PC-3 (cell line): ENCODE data around the gene PPM1G. TPM values are rescaled to one million over a fixed set of nuclear protein-coding genes. Genes with fewer than 3 reads are reported as not detected.

ENCODE experiments used
- ATAC-seq: fragments of 200-7000 bp; cut with Tn5 transposase; 2 replicates; pipeline ENCODE4 v1.9.1; 2020; ENCODE audit warnings: mild to moderate bottlenecking, moderate library complexity
- BruUV-seq: library from RNA; stranded (reverse); fragments of 400-500 nt; replicated peaks from 2 replicates; lab custom pipeline; 2021; lab: Mats Ljungman, UMichigan
- CTCF ChIA-PET: fragments of 300-600 bp; sonication (Branson Sonifier 250); formaldehyde crosslinking; loops from one replicate; lab custom pipeline; 2022; ENCODE audit warnings: antibody characterized with exemption; lab: Charles Lee
- POLR2A ChIA-PET: fragments of 300-600 bp; sonication (Branson Sonifier 250); formaldehyde crosslinking; loops from one replicate; lab custom pipeline; 2022; ENCODE audit warnings: antibody characterized with exemption; ENCODE audit not compliant: unreplicated experiment; lab: Charles Lee
- DNase-seq: peaks from one replicate; pipeline ENCODE4 v3.0.0-alpha.2; 2015
- H2AFZ ChIP-seq: fragments of 300-600 bp; sonication (generic); 2 replicates; pipeline ENCODE4 v1.6.0; 2016; ENCODE audit warnings: antibody characterized with exemption, low read length
- H3F3A ChIP-seq: fragments of 300-600 bp; sonication (generic); one replicate; pipeline ENCODE4 v1.6.0; 2017; ENCODE audit warnings: antibody characterized with exemption, low read length, control low read depth, mild to moderate bottlenecking; ENCODE audit not compliant: unreplicated experiment
- H3K27ac ChIP-seq: fragments of 300-600 bp; sonication (generic); 2 replicates; pipeline ENCODE4 v1.5.1; 2016; ENCODE audit warnings: mild to moderate bottlenecking, low read length
- H3K27me3 ChIP-seq: fragments of 300-600 bp; sonication (generic); 2 replicates; pipeline ENCODE4 v1.6.1; 2016; ENCODE audit warnings: low read length, mixed read lengths
- H3K36me3 ChIP-seq: fragments of 300-600 bp; sonication (generic); 2 replicates; pipeline ENCODE4 v1.6.1; 2016; ENCODE audit warnings: low read depth, mixed run types, low read length, mixed read lengths
- H3K4me1 ChIP-seq: fragments of 300-600 bp; sonication (generic); 2 replicates; pipeline ENCODE4 v1.5.1; 2016; ENCODE audit warnings: low read length; ENCODE audit not compliant: insufficient read depth
- H3K4me2 ChIP-seq: fragments of 300-600 bp; sonication (generic); 2 replicates; pipeline ENCODE4 v1.6.0; 2016; ENCODE audit warnings: low read length
- H3K4me3 ChIP-seq: fragments of 300-600 bp; sonication (generic); 2 replicates; pipeline ENCODE4 v1.5.1; 2016; ENCODE audit warnings: mild to moderate bottlenecking, low read length, mixed read lengths
- H3K79me2 ChIP-seq: fragments of 300-600 bp; sonication (generic); 2 replicates; pipeline ENCODE4 v1.6.1; 2017; ENCODE audit warnings: low read length, mixed read lengths
- H3K9ac ChIP-seq: fragments of 300-600 bp; sonication (generic); 2 replicates; pipeline ENCODE4 v1.6.0; 2016; ENCODE audit warnings: mild to moderate bottlenecking, low read length
- H3K9me2 ChIP-seq: fragments of 300-600 bp; sonication (generic); replicated peaks from 2 replicates; pipeline ENCODE4 v1.6.1; 2016; ENCODE audit warnings: mixed run types, low read length, mixed read lengths
- H3K9me3 ChIP-seq: fragments of 300-600 bp; sonication (generic); 2 replicates; pipeline ENCODE4 v1.6.1; 2016; ENCODE audit warnings: low read length, mixed read lengths
- H4K20me1 ChIP-seq: fragments of 300-600 bp; sonication (generic); 2 replicates; pipeline ENCODE4 v1.6.1; 2016; ENCODE audit warnings: low read length, mixed read lengths
- EZH2 ChIP-seq: fragments of 300-600 bp; sonication (generic); IDR thresholded peaks from one replicate; pipeline ENCODE4 v1.6.1; 2017; ENCODE audit warnings: antibody characterized with exemption, mild to moderate bottlenecking, low read length; ENCODE audit not compliant: unreplicated experiment
- EZH2phosphoT487 ChIP-seq: fragments of 300-600 bp; sonication (generic); IDR thresholded peaks from 2 replicates; pipeline ENCODE4 v1.6.1; 2018; ENCODE audit warnings: mild to moderate bottlenecking, antibody characterized with exemption, low read length, borderline replicate concordance
- intact Hi-C: fragments of 100-400 bp; cut with micrococcal nuclease; formaldehyde crosslinking; loops from 2 replicates; pipeline ENCODE4 v1.9.0; 2023
- total RNA-seq: library from RNA; depleted of rRNA; stranded (reverse); fragments of >200 nt; gene quantifications from 2 replicates; pipeline ENCODE4 v1.2.3, GENCODE V29; 2014
- TF ChIP-seq, protein P1 (sequence below): fragments of 300-600 bp; sonication (generic); conservative IDR thresholded peaks from 2 replicates; pipeline ENCODE4 v1.5.1; 2017; ENCODE audit warnings: antibody characterized with exemption, low read depth, mild to moderate bottlenecking, low read length

The PPM1G gene
- total RNA-seq, 1 experiment from 2014 or later = 122 TPM

DNA sequence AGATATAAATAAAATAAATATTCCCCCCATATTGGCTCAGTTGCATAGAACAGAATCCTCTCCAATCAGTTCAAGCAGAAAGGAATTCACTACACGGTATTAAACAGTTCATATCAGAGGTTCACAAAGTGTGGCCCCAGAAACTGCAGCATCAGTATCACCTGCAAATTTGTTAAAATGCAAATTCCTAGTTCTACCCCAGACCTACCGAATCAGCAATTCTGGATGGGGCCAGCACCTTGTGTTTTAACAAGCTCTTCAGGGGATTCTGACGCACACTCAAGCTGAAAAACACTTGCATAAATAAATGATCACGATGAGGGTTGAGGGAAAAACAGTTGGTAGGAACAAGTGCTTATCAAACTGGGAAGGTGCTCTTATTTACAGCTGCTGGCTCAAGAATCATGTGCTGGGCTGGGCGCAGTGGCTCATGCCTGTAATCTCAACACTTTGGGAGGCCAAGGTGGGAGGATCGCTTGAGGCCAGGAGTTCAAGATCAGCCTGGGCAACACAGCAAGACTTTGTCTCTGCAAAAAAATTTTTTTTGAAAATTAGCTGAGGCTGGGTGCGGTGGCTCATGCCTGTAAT, 59.2 kb downstream of the PPM1G start:
- no peak overlapping the region for H3K4me3 ChIP-seq
- no peak overlapping the region for H2AFZ ChIP-seq
- no peaks in the 10 kb centered on the region for H3K27me3 ChIP-seq
- ChIA-PET POLR2A (interaction anchor here (0.6 kb wide), 1 partner anchor 139 kb away, joined by 6 read pairs; no protein-coding TSS in a partner anchor), CTCF (no interaction called here)
- no peak for ATAC-seq
- H3K9me2 ChIP-seq = no peaks in the 10 kb centered on the region
- H3F3A ChIP-seq = no peaks in the 10 kb centered on the region
- H4K20me1 ChIP-seq = peaks cover 17% of the 10 kb centered on the region
- H3K9me3 ChIP-seq = no peaks in the 10 kb centered on the region
- no TSS peak for BruUV-seq
- no peak overlapping the region for H3K4me2 ChIP-seq
- DNase-seq = no peak
- no peak overlapping the region for H3K9ac ChIP-seq
- H3K36me3 ChIP-seq = peaks cover 2% of the 10 kb centered on the region; the same call in 1 of the 2 replicates
- no peak overlapping the region for H3K27ac ChIP-seq
- H3K4me1 ChIP-seq = peaks cover 17% of the 10 kb centered on the region
- TF ChIP-seq EZH2phosphoT487 (no peak), EZH2 (no peak)
- TF ChIP-seq, protein P1, sequence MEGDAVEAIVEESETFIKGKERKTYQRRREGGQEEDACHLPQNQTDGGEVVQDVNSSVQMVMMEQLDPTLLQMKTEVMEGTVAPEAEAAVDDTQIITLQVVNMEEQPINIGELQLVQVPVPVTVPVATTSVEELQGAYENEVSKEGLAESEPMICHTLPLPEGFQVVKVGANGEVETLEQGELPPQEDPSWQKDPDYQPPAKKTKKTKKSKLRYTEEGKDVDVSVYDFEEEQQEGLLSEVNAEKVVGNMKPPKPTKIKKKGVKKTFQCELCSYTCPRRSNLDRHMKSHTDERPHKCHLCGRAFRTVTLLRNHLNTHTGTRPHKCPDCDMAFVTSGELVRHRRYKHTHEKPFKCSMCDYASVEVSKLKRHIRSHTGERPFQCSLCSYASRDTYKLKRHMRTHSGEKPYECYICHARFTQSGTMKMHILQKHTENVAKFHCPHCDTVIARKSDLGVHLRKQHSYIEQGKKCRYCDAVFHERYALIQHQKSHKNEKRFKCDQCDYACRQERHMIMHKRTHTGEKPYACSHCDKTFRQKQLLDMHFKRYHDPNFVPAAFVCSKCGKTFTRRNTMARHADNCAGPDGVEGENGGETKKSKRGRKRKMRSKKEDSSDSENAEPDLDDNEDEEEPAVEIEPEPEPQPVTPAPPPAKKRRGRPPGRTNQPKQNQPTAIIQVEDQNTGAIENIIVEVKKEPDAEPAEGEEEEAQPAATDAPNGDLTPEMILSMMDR = no peak
- H3K79me2 ChIP-seq = peaks cover 94% of the 10 kb centered on the region
- intact Hi-C loops = no loop called here

DNA sequence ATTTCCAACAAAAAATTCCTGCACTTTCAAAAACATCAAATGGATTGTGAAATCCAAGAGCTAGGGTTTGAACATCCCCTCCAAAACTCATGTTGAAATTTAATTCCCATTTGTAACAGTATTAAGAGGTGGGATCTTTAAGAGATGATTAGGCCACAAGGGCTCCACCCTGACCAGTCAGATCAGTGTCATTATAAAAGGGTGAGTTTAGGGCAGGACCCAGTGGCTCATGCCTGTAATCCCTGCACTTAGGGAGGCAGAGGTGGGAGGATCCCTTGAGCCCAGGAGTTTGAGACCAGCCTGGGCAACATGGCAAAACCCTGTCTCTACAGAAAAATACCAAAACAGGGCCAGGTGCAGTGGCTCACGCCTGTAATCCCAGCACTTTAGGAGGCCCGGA, 61.8 kb downstream of the PPM1G start:
- no peak overlapping the region for H3K4me3 ChIP-seq
- ChIA-PET POLR2A (no interaction called here), CTCF (no interaction called here)
- TF ChIP-seq, protein P1 = no peak
- TF ChIP-seq EZH2 (no peak), EZH2phosphoT487 (no peak)
- H3K27ac ChIP-seq = no peak overlapping the region
- H3K9me2 ChIP-seq = no peaks in the 10 kb centered on the region
- H3F3A ChIP-seq = no peaks in the 10 kb centered on the region
- no TSS peak for BruUV-seq
- no peak overlapping the region for H3K4me2 ChIP-seq
- intact Hi-C loops = no loop called here
- peaks cover 15% of the 10 kb centered on the region for H4K20me1 ChIP-seq
- no peak for DNase-seq
- H3K27me3 ChIP-seq = no peaks in the 10 kb centered on the region
- H3K36me3 ChIP-seq = peaks cover 11% of the 10 kb centered on the region; the same call in 1 of the 2 replicates
- H3K9ac ChIP-seq = no peak overlapping the region
- ATAC-seq = no peak
- H3K79me2 ChIP-seq = peaks cover 83% of the 10 kb centered on the region
- no peaks in the 10 kb centered on the region for H3K4me1 ChIP-seq
- no peaks in the 10 kb centered on the region for H3K9me3 ChIP-seq
- no peak overlapping the region for H2AFZ ChIP-seq

DNA sequence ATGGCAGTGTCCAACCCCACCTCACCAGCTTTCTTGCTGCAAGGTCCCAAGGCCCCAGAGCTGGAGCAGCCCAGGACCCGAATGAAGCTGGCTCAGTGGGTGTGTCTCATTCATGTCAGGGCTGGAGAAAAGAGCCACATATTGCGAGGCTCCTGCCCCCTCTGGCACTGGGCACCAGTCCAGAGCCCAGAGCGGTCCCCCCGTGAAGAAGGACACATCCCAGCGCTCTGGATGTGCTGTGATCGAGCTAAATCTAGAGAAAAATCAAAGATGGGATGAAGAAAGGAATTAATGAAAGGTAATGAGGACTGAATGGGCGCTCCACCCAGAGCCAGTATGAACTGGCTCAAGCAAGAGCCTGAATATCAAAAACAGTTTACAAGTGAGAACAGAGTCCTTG, 73.2 kb downstream of the PPM1G start:
- Histone ChIP-seq H3K79me2 (no peaks in the 10 kb centered on the region), H3F3A (no peaks in the 10 kb centered on the region), H2AFZ (no peak overlapping the region), H3K27ac (no peak overlapping the region), H3K27me3 (no peaks in the 10 kb centered on the region), H3K9me2 (no peaks in the 10 kb centered on the region), H3K9ac (no peak overlapping the region), H3K4me3 (no peak overlapping the region), H4K20me1 (no peaks in the 10 kb centered on the region), H3K4me2 (no peak overlapping the region), H3K9me3 (no peaks in the 10 kb centered on the region), H3K4me1 (no peaks in the 10 kb centered on the region), H3K36me3 (peaks cover 58% of the 10 kb centered on the region)
- intact Hi-C loops = no loop called here
- no TSS peak for BruUV-seq
- no peak for DNase-seq
- CTCF ChIA-PET = no interaction called here
- POLR2A ChIA-PET = no interaction called here
- TF ChIP-seq EZH2phosphoT487 = no peak
- no peak for TF ChIP-seq EZH2
- TF ChIP-seq, protein P1 = no peak
- ATAC-seq = no peak
